H1 (cell line): ENCODE data around the gene NOS3. TPM values are rescaled to one million over a fixed set of nuclear protein-coding genes. Genes with fewer than 3 reads are reported as not detected.
A peak's percentile ranks its signal among the peaks of the same experiment; 100 is the strongest.

ENCODE experiments used
- CTCF ChIA-PET: fragments of 300-600 bp; sonication (Branson Sonifier 250); formaldehyde crosslinking; loops from one replicate; lab custom pipeline; 2021; ENCODE audit not compliant: partially characterized antibody; lab: Charles Lee
- POLR2A ChIA-PET: fragments of 300-600 bp; sonication (Branson Sonifier 250); formaldehyde crosslinking; loops from one replicate; lab custom pipeline; 2021; ENCODE audit warnings: inconsistent platforms; ENCODE audit not compliant: partially characterized antibody; lab: Charles Lee
- DNase-seq, 2 experiments: peaks; one replicate each; pipeline versions ENCODE4 v3.0.0 to v3.0.0-alpha.2; 2010 to 2022; ENCODE audit warnings: low spot score in 2 of 2, low read depth in 1 of 2, mixed read lengths in 1 of 2
- FAIRE-seq: peaks from 2 replicates; lab custom pipeline; 2011; peaks lifted over from hg19 to GRCh38; lab: Jason Lieb, UNC
- H2AFZ ChIP-seq: 2 replicates; pipeline ENCODE4 v1.8.1; 2012; ENCODE audit warnings: low read length, inconsistent platforms
- H2AK5ac ChIP-seq: 2 replicates; pipeline ENCODE4 v1.6.1; 2013; ENCODE audit warnings: low read depth, low read length
- H2BK120ac ChIP-seq: replicated peaks from 2 replicates; pipeline ENCODE3; 2013; ENCODE audit warnings: low read depth, low read length, inconsistent platforms
- H2BK12ac ChIP-seq: 2 replicates; pipeline ENCODE4 v1.6.1; 2013; ENCODE audit warnings: low read depth, low read length
- H2BK15ac ChIP-seq: 2 replicates; pipeline ENCODE4 v1.6.1; 2013; ENCODE audit warnings: low read length
- H2BK20ac ChIP-seq: 2 replicates; pipeline ENCODE4 v1.6.1; 2013; ENCODE audit warnings: low read length
- H2BK5ac ChIP-seq: 2 replicates; pipeline ENCODE4 v1.6.1; 2013; ENCODE audit warnings: low read depth, low read length
- H3K14ac ChIP-seq: 2 replicates; pipeline ENCODE4 v1.6.1; 2013; ENCODE audit warnings: inconsistent platforms; ENCODE audit not compliant: insufficient read length
- H3K18ac ChIP-seq: 2 replicates; pipeline ENCODE4 v1.6.1; 2013; ENCODE audit warnings: low read length; ENCODE audit errors: extremely low read depth
- H3K23ac ChIP-seq: 2 replicates; pipeline ENCODE4 v1.6.1; 2013; ENCODE audit warnings: inconsistent platforms; ENCODE audit not compliant: insufficient read length
- H3K23me2 ChIP-seq: 2 replicates; pipeline ENCODE4 v1.6.1; 2013; ENCODE audit warnings: low read depth, low read length
- H3K27ac ChIP-seq: 2 replicates; pipeline ENCODE4 v1.6.1; 2011; ENCODE audit warnings: low read depth, low read length, inconsistent platforms
- H3K27me3 ChIP-seq, 4 experiments: replicated peaks in 1 of 4; 1 replicate in 1 of 4; 2 replicates in 3 of 4; pipeline versions ENCODE4 v1.6.1 to v1.8.1; 2011 to 2013; ENCODE audit warnings: low read length in 3 of 4, mild to moderate bottlenecking in 3 of 4, inconsistent platforms in 2 of 4, mixed read lengths in 2 of 4, moderate library complexity in 1 of 4; ENCODE audit not compliant: control insufficient read depth in 3 of 4, insufficient read depth in 3 of 4; ENCODE audit errors: extremely low read depth in 1 of 4
- H3K36me3 ChIP-seq, 4 experiments: 2 replicates each; pipeline versions ENCODE4 v1.6.1 to v1.8.1; 2011 to 2013; ENCODE audit warnings: mild to moderate bottlenecking in 4 of 4, low read length in 3 of 4, moderate library complexity in 2 of 4, control low read depth in 1 of 4, inconsistent platforms in 1 of 4; ENCODE audit not compliant: insufficient read depth in 4 of 4, control insufficient read depth in 2 of 4
- H3K4ac ChIP-seq: replicated peaks from 2 replicates; pipeline ENCODE3; 2013; ENCODE audit warnings: low read length, low read depth, mixed read lengths, inconsistent platforms; ENCODE audit not compliant: insufficient read length
- H3K4me1 ChIP-seq, 4 experiments: replicated peaks in 1 of 4; 1 replicate in 1 of 4; 2 replicates in 3 of 4; pipeline versions ENCODE4 v1.6.1 to v1.8.1; 2011 to 2013; ENCODE audit warnings: low read length in 3 of 4, inconsistent platforms in 2 of 4, mixed read lengths in 1 of 4; ENCODE audit not compliant: insufficient read depth in 4 of 4, control insufficient read depth in 3 of 4
- H3K4me2 ChIP-seq, 2 experiments: 2 replicates each; pipeline versions ENCODE4 v1.6.1 to v1.8.1; 2011 to 2013; ENCODE audit warnings: low read depth in 2 of 2, low read length in 2 of 2, control low read depth in 1 of 2, inconsistent platforms in 1 of 2, mild to moderate bottlenecking in 1 of 2; ENCODE audit not compliant: insufficient read depth in 1 of 2
- H3K4me3 ChIP-seq, 4 experiments: fragments of 200-600, 300-600 bp in 1 of 4; sonication (generic), shearing (Covaris generic), sonication (Bioruptor Twin) in 1 of 4; 2 replicates each; pipeline versions ENCODE4 v1.5.1 to v1.8.1; 2011 to 2016; ENCODE audit warnings: low read length in 4 of 4, low read depth in 3 of 4, control low read depth in 2 of 4, inconsistent platforms in 2 of 4, mild to moderate bottlenecking in 2 of 4, mixed read lengths in 1 of 4, moderate library complexity in 1 of 4; ENCODE audit not compliant: insufficient read depth in 2 of 4; ENCODE audit errors: extremely low read depth in 1 of 4
- H3K56ac ChIP-seq: replicated peaks from 2 replicates; pipeline ENCODE3; 2013; ENCODE audit warnings: low read depth, mild to moderate bottlenecking, mixed read lengths, low read length, inconsistent platforms; ENCODE audit not compliant: insufficient read length
- H3K79me1 ChIP-seq: 2 replicates; pipeline ENCODE4 v1.6.1; 2013; ENCODE audit warnings: low read depth, low read length, control low read depth
- H3K79me2 ChIP-seq, 2 experiments: 2 replicates each; pipeline versions ENCODE4 v1.6.1 to v1.8.1; 2012 to 2013; ENCODE audit warnings: low read length in 2 of 2, mild to moderate bottlenecking in 2 of 2, inconsistent platforms in 1 of 2; ENCODE audit not compliant: insufficient read depth in 2 of 2, control insufficient read depth in 1 of 2
- H3K9ac ChIP-seq, 4 experiments: replicated peaks in 1 of 4; 1 replicate in 1 of 4; 2 replicates in 3 of 4; pipeline versions ENCODE4 v1.6.1 to v1.8.1; 2011 to 2013; ENCODE audit warnings: low read depth in 3 of 4, low read length in 3 of 4, control low read depth in 2 of 4, mild to moderate bottlenecking in 2 of 4, moderate library complexity in 2 of 4, inconsistent platforms in 1 of 4; ENCODE audit errors: extremely low read depth in 1 of 4
- H3K9me3 ChIP-seq, 2 experiments: 2 replicates each; pipeline versions ENCODE4 v1.6.1 to v1.8.1; 2012 to 2013; ENCODE audit warnings: mild to moderate bottlenecking in 2 of 2, moderate library complexity in 2 of 2, control low read depth in 1 of 2, inconsistent platforms in 1 of 2, low read depth in 1 of 2, low read length in 1 of 2, mixed read lengths in 1 of 2; ENCODE audit not compliant: insufficient read depth in 2 of 2
- H4K20me1 ChIP-seq, 2 experiments: replicated peaks in 1 of 2; 2 replicates each; pipeline versions ENCODE3 to v1.8.1; 2011 to 2013; ENCODE audit warnings: inconsistent platforms in 2 of 2, low read length in 2 of 2, mild to moderate bottlenecking in 1 of 2; ENCODE audit not compliant: insufficient read depth in 2 of 2, control insufficient read depth in 1 of 2
- H4K5ac ChIP-seq: 2 replicates; pipeline ENCODE4 v1.6.1; 2013; ENCODE audit warnings: low read length, low read depth, mixed read lengths, inconsistent platforms; ENCODE audit not compliant: insufficient read length
- H4K8ac ChIP-seq: 2 replicates; pipeline ENCODE4 v1.8.0; 2013; ENCODE audit warnings: mild to moderate bottlenecking, moderate library complexity, low read length, inconsistent platforms; ENCODE audit not compliant: insufficient read depth; ENCODE audit errors: extremely low read depth
- H4K91ac ChIP-seq: replicated peaks from 2 replicates; pipeline ENCODE3; 2013; ENCODE audit warnings: low read length, mixed read lengths, inconsistent platforms; ENCODE audit not compliant: insufficient read length
- ASH2L ChIP-seq: fragments of 200-600, 300-600 bp; sonication (generic); IDR thresholded peaks from one replicate; pipeline ENCODE4 v1.7.1; 2017; ENCODE audit warnings: low read length
- CBX5 ChIP-seq: fragments of 300-800, 300-1000 bp; sonication (generic); IDR thresholded peaks from 2 replicates; pipeline ENCODE4 v1.7.1; 2016; ENCODE audit warnings: antibody characterized with exemption, low read length, low read depth
- GABPA ChIP-seq: IDR thresholded peaks from 2 replicates; pipeline ENCODE4 v1.6.1; 2011; ENCODE audit warnings: mild to moderate bottlenecking, low read length, moderate library complexity, borderline replicate concordance; ENCODE audit not compliant: insufficient read depth
- WGBS, 2 experiments: shearing (Covaris generic) in 1 of 2; methylation state at CpG; one replicate each; pipeline versions ENCODE4 v1.1.6 to v1.1.7; 2013 to 2015; ENCODE audit warnings: low lambda C conversion rate in 2 of 2, mixed read lengths in 2 of 2, inconsistent platforms in 1 of 2, low coverage in 1 of 2, missing lambda C conversion rate in 1 of 2; ENCODE audit not compliant: insufficient replicate concordance in 2 of 2, insufficient coverage in 1 of 2, insufficient read length in 1 of 2; ENCODE audit errors: extremely low coverage in 1 of 2, missing lambda C conversion rate in 1 of 2; 5-methylcytosine and 5-hydroxymethylcytosine counted together
- polyA plus RNA-seq, 7 experiments: library from polyadenylated mRNA; depleted of rRNA in 3 of 7; stranded (reverse) in 5 of 7; unstranded in 2 of 7; fragments of >200 nt in 5 of 7; fragments of 200-250 nt in 2 of 7; gene quantifications; 1 replicate in 5 of 7; 2 replicates in 1 of 7; 4 replicates in 1 of 7; pipeline versions ENCODE4 v1.2.1 to v1.2.3, GENCODE V29; 2011 to 2013; ENCODE audit warnings: missing spikeins in 2 of 7, mixed read lengths in 2 of 7
- total RNA-seq: library from RNA; stranded (reverse); fragmentation: NEBNext Ultra II Directional; extraction: Animal tissue kit (Norgen Biotek cat#: 25700); gene quantifications from 2 replicates; pipeline ENCODE4 v1.2.1, GENCODE V29; 2021
- TF ChIP-seq, protein P1 (sequence below): IDR thresholded peaks from 2 replicates; pipeline ENCODE4 v1.6.1; 2012; ENCODE audit warnings: low read length, inconsistent platforms

The NOS3 gene
- total and polyA plus RNA-seq, 2 of the 8 experiments (the other 6 are each of a cell fraction or from before 2014, with no cell fraction given): 4.4 to 16.2 TPM

DNA sequence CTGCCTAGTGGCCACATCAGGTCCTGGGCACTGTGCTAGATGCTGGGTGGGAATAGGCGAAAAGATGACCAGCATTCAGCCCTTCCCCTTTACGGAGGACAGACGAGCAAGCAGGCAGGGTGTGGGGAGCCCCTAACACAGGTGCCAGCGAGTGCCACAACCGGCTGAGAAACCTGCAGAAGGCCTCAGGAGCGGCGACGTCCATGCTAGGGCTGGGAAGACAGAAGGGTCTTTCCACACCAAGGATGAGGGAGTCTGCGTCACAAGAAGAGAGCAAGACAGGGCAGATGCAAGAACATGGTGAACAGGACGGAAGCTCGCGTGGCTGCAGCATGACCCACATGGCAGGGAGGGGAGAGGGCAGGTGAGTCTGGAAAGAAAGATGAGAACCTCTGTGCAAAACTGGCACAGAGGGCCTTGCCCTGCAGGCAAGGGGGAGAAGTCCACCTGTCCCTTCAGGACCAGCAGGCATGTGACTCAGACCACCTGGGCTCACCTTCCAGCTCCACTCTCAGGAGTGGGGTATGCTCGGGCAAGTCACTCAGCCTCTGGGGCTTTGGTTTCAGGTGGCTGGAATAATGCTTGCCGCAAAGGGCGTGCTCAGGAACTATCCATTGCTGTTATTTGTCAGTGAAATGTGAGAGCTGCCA is 49.3 kb upstream of the NOS3 start:
- DNase-seq (no peak), FAIRE-seq (no peak)
- no peak overlapping the region for H2BK120ac ChIP-seq
- 89% methylated on average over 15 of the region's 15 CpGs; no CpG with 5 or more reads in 1 of the 2 experiments for WGBS, 2 experiments
- H3K56ac ChIP-seq: no peak overlapping the region
- H3K23ac ChIP-seq: no peak overlapping the region
- H4K5ac ChIP-seq: no peak overlapping the region
- TF ChIP-seq, protein P1, sequence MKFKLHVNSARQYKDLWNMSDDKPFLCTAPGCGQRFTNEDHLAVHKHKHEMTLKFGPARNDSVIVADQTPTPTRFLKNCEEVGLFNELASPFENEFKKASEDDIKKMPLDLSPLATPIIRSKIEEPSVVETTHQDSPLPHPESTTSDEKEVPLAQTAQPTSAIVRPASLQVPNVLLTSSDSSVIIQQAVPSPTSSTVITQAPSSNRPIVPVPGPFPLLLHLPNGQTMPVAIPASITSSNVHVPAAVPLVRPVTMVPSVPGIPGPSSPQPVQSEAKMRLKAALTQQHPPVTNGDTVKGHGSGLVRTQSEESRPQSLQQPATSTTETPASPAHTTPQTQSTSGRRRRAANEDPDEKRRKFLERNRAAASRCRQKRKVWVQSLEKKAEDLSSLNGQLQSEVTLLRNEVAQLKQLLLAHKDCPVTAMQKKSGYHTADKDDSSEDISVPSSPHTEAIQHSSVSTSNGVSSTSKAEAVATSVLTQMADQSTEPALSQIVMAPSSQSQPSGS: no peak
- TF ChIP-seq GABPA (no peak), ASH2L (no peak), CBX5 (no peak)
- H4K8ac ChIP-seq: no peak overlapping the region
- peaks cover 0 to 6% (median under 1%) of the 10 kb centered on the region in 4 experiments; a peak in 2 of 7 replicates for H3K27me3 ChIP-seq
- H3K36me3 ChIP-seq: no peaks in the 10 kb centered on the region
- no peak overlapping the region for H4K91ac ChIP-seq
- no peak overlapping the region for H2BK15ac ChIP-seq
- peaks cover 0 to 18% (median 10%) of the 10 kb centered on the region in 4 experiments; a peak in 5 of 7 replicates for H3K4me1 ChIP-seq
- no peak overlapping the region for H3K4me2 ChIP-seq
- H3K23me2 ChIP-seq: no peaks in the 10 kb centered on the region
- no peaks in the 10 kb centered on the region for H3K79me2 ChIP-seq
- H3K14ac ChIP-seq: no peak overlapping the region
- H3K9me3 ChIP-seq: no peaks in the 10 kb centered on the region
- ChIA-PET POLR2A (no interaction called here), CTCF (interaction anchor here (0.7 to 6.1 kb wide), 7 partner anchors 21 to 63 kb away, joined by 3 to 35 read pairs (median 4); no protein-coding TSS in a partner anchor)
- no peak overlapping the region for H2BK20ac ChIP-seq
- no peak overlapping the region for H2BK5ac ChIP-seq
- no peak overlapping the region for H3K4ac ChIP-seq
- no peak overlapping the region; the same call in 1 of the 2 replicates for H2BK12ac ChIP-seq
- H4K20me1 ChIP-seq: peaks cover 0 to 3% of the 10 kb centered on the region in 2 experiments
- H3K4me3 ChIP-seq: no peak overlapping the region
- H3K9ac ChIP-seq: no peak overlapping the region
- H2AK5ac ChIP-seq: no peak overlapping the region
- H2AFZ ChIP-seq: no peak overlapping the region
- no peaks in the 10 kb centered on the region for H3K79me1 ChIP-seq
- 0 out of 2 replicates have a peak overlapping the region, but pooled peaks have one; percentile 40 for H3K18ac ChIP-seq
- H3K27ac ChIP-seq: no peak overlapping the region
